Upper lobe of left lung (tissue), 4 donors: Measurements from ENCODE around the gene PRKCE.

Experiments
- CTCF ChIP-seq, 6 experiments: fragments of 450-650 bp in 4 of 6; fragments of 200-600 bp in 2 of 6; sonication (generic) in 2 of 6; IDR thresholded peaks; one replicate each; pipeline ENCODE4 v1.5.1; 2016 to 2019; ENCODE audit warnings: antibody characterized with exemption in 6 of 6
- EP300 ChIP-seq, 4 donors: sonication (generic); formaldehyde crosslinking; IDR thresholded peaks; one replicate each; pipeline ENCODE4 v1.5.1; 2017; ENCODE audit warnings: antibody characterized with exemption in 4 of 4, control low read depth in 2 of 4
- POLR2A ChIP-seq, 4 donors: fragments of 450-650 bp; IDR thresholded peaks; one replicate each; pipeline ENCODE4 v1.5.1; 2016 to 2017; ENCODE audit warnings: antibody characterized with exemption in 4 of 4, mild to moderate bottlenecking in 2 of 4
- POLR2AphosphoS5 ChIP-seq, 2 donors: sonication (generic); formaldehyde crosslinking; IDR thresholded peaks; one replicate each; pipeline ENCODE4 v1.5.1; 2017; ENCODE audit warnings: antibody characterized with exemption in 2 of 2

GRCh38 chr2:45938649-45939511, 287.4 kb downstream of the PRKCE start:
- TF ChIP-seq POLR2A (IDR thresholded peaks at IDR 0.05) (no peak), POLR2AphosphoS5 (IDR thresholded peaks at IDR 0.05) (peak; percentile 75), CTCF (IDR thresholded peaks at IDR 0.05) (no peak), EP300 (IDR thresholded peaks at IDR 0.05) (peak in 1 of 4 donors; percentile 65)
